Measurements from ENCODE around the gene ACAP2.

The ACAP2 gene

GRCh38 chr3:195450731-195451229 is 8.0 kb upstream of the ACAP2 start:
- Histone ChIP-seq H3K79me2 (ENCODE audit: control insufficient read depth, insufficient read depth, low read length) (no peaks in the 10 kb centered on the region), H3K9ac (ENCODE audit: low read length) (no peak overlapping the region), H2BK5ac (ENCODE audit: low read length) (no peak overlapping the region), H3K36me3 (ENCODE audit: control insufficient read depth, insufficient read depth, low read length) (no peaks in the 10 kb centered on the region), H3K4me2 (ENCODE audit: low read length) (no peak overlapping the region), H2BK120ac (ENCODE audit: low read depth, low read length) (no peak overlapping the region), H3K4ac (ENCODE audit: low read depth, low read length) (no peak overlapping the region), H3K56ac (ENCODE audit: low read length) (no peak overlapping the region), H3K4me1 (ENCODE audit: control insufficient read depth, low read depth, low read length) (peaks cover 2% of the 10 kb centered on the region), H3K79me1 (ENCODE audit: low read length) (no peaks in the 10 kb centered on the region), H3K23ac (ENCODE audit: low read length) (no peak overlapping the region), H3K27ac (ENCODE audit: low read depth, low read length) (no peak overlapping the region), H4K5ac (ENCODE audit: low read length) (no peak overlapping the region), H3K18ac (ENCODE audit: low read length) (no peak overlapping the region), H2BK15ac (replicated peaks; ENCODE audit: low read depth) (no peak overlapping the region), H4K8ac (ENCODE audit: low read depth, low read length) (no peak overlapping the region), H2AK5ac (ENCODE audit: low read length) (no peak overlapping the region), H3K4me3 (ENCODE audit: low read length) (no peak overlapping the region), H3K27me3 (ENCODE audit: insufficient read depth, low read length, poor library complexity) (no peaks in the 10 kb centered on the region)
- no CpG with 5 or more reads among the region's 5 CpGs for WGBS (ENCODE audit: extremely low coverage, insufficient coverage, low lambda C conversion rate)
- no peak for DNase-seq

GRCh38 chr3:195448205-195448875 is 5.5 kb upstream of the ACAP2 start:
- H2AK5ac ChIP-seq (ENCODE audit: low read length), result no peak overlapping the region
- H3K79me2 ChIP-seq (ENCODE audit: control insufficient read depth, insufficient read depth, low read length), result no peaks in the 10 kb centered on the region
- H3K23ac ChIP-seq (ENCODE audit: low read length), result no peak overlapping the region
- no peak overlapping the region for H3K27ac ChIP-seq (ENCODE audit: low read depth, low read length)
- H2BK15ac ChIP-seq (replicated peaks; ENCODE audit: low read depth), result no peak overlapping the region
- no peak overlapping the region for H3K18ac ChIP-seq (ENCODE audit: low read length)
- no peak overlapping the region for H2BK120ac ChIP-seq (ENCODE audit: low read depth, low read length)
- H3K4me1 ChIP-seq (ENCODE audit: control insufficient read depth, low read depth, low read length), result peaks cover 5% of the 10 kb centered on the region
- peak; percentile 32 for DNase-seq
- H4K8ac ChIP-seq (ENCODE audit: low read depth, low read length), result no peak overlapping the region
- H3K4me2 ChIP-seq (ENCODE audit: low read length), result no peak overlapping the region
- H3K4me3 ChIP-seq (ENCODE audit: low read length), result no peak overlapping the region
- no peak overlapping the region for H3K4ac ChIP-seq (ENCODE audit: low read depth, low read length)
- no peak overlapping the region for H4K5ac ChIP-seq (ENCODE audit: low read length)
- WGBS (ENCODE audit: extremely low coverage, insufficient coverage, low lambda C conversion rate), result no CpG with 5 or more reads among the region's 12 CpGs
- no peaks in the 10 kb centered on the region for H3K79me1 ChIP-seq (ENCODE audit: low read length)
- H2BK5ac ChIP-seq (ENCODE audit: low read length), result no peak overlapping the region
- H3K27me3 ChIP-seq (ENCODE audit: insufficient read depth, low read length, poor library complexity), result no peaks in the 10 kb centered on the region
- no peaks in the 10 kb centered on the region for H3K36me3 ChIP-seq (ENCODE audit: control insufficient read depth, insufficient read depth, low read length)
- no peak overlapping the region for H3K56ac ChIP-seq (ENCODE audit: low read length)
- no peak overlapping the region for H3K9ac ChIP-seq (ENCODE audit: low read length)

- H3K4me3 ChIP-seq (ENCODE audit: low read length), result no peak overlapping the region
- H2BK5ac ChIP-seq (ENCODE audit: low read length), result no peak overlapping the region
- H3K4ac ChIP-seq (ENCODE audit: low read depth, low read length), result no peak overlapping the region
- no peak overlapping the region for H4K5ac ChIP-seq (ENCODE audit: low read length)
- H3K18ac ChIP-seq (ENCODE audit: low read length), result no peak overlapping the region
- no peak overlapping the region for H4K8ac ChIP-seq (ENCODE audit: low read depth, low read length)
- H3K4me2 ChIP-seq (ENCODE audit: low read length), result no peak overlapping the region
- no peaks in the 10 kb centered on the region for H3K79me1 ChIP-seq (ENCODE audit: low read length)
- H2AK5ac ChIP-seq (ENCODE audit: low read length), result no peak overlapping the region
- no peak for DNase-seq
- no peaks in the 10 kb centered on the region for H3K27me3 ChIP-seq (ENCODE audit: insufficient read depth, low read length, poor library complexity)
- no peak overlapping the region for H3K9ac ChIP-seq (ENCODE audit: low read length)
- H3K56ac ChIP-seq (ENCODE audit: low read length), result no peak overlapping the region
- no peak overlapping the region for H2BK120ac ChIP-seq (ENCODE audit: low read depth, low read length)
- no peak overlapping the region for H3K23ac ChIP-seq (ENCODE audit: low read length)
- no peak overlapping the region for H3K27ac ChIP-seq (ENCODE audit: low read depth, low read length)
- H3K36me3 ChIP-seq (ENCODE audit: control insufficient read depth, insufficient read depth, low read length), result no peaks in the 10 kb centered on the region
- no CpG with 5 or more reads among the region's 6 CpGs for WGBS (ENCODE audit: extremely low coverage, insufficient coverage, low lambda C conversion rate)
- no peaks in the 10 kb centered on the region for H3K79me2 ChIP-seq (ENCODE audit: control insufficient read depth, insufficient read depth, low read length)
- no peak overlapping the region for H2BK15ac ChIP-seq (replicated peaks; ENCODE audit: low read depth)
- peaks cover 5% of the 10 kb centered on the region for H3K4me1 ChIP-seq (ENCODE audit: control insufficient read depth, low read depth, low read length)
These were observed 4.4 kb upstream of the ACAP2 start for GRCh38 chr3:195447201-195447600.

GRCh38 chr3:195446359-195446758 is 3.5 kb upstream of the ACAP2 start:
- Histone ChIP-seq H3K79me2 (ENCODE audit: control insufficient read depth, insufficient read depth, low read length) (peaks cover 7% of the 10 kb centered on the region), H2BK5ac (ENCODE audit: low read length) (peak overlapping the region; percentile 62), H4K8ac (ENCODE audit: low read depth, low read length) (no peak overlapping the region), H3K4me1 (ENCODE audit: control insufficient read depth, low read depth, low read length) (peaks cover 5% of the 10 kb centered on the region), H2BK120ac (ENCODE audit: low read depth, low read length) (no peak overlapping the region), H3K9ac (ENCODE audit: low read length) (no peak overlapping the region), H3K4me3 (ENCODE audit: low read length) (no peak overlapping the region), H3K18ac (ENCODE audit: low read length) (no peak overlapping the region), H2AK5ac (ENCODE audit: low read length) (no peak overlapping the region), H3K23ac (ENCODE audit: low read length) (no peak overlapping the region), H3K4me2 (ENCODE audit: low read length) (no peak overlapping the region), H3K27me3 (ENCODE audit: insufficient read depth, low read length, poor library complexity) (no peaks in the 10 kb centered on the region), H3K56ac (ENCODE audit: low read length) (no peak overlapping the region), H2BK15ac (replicated peaks; ENCODE audit: low read depth) (no peak overlapping the region), H3K79me1 (ENCODE audit: low read length) (peaks cover 6% of the 10 kb centered on the region), H3K27ac (ENCODE audit: low read depth, low read length) (no peak overlapping the region), H4K5ac (ENCODE audit: low read length) (no peak overlapping the region), H3K4ac (ENCODE audit: low read depth, low read length) (no peak overlapping the region), H3K36me3 (ENCODE audit: control insufficient read depth, insufficient read depth, low read length) (no peaks in the 10 kb centered on the region)
- WGBS (ENCODE audit: extremely low coverage, insufficient coverage, low lambda C conversion rate), result no CpG with 5 or more reads among the region's 3 CpGs
- DNase-seq, result peak; percentile 88

- Histone ChIP-seq H3K36me3 (ENCODE audit: control insufficient read depth, insufficient read depth, low read length) (no peaks in the 10 kb centered on the region), H3K4me1 (ENCODE audit: control insufficient read depth, low read depth, low read length) (peaks cover 7% of the 10 kb centered on the region), H3K4me3 (ENCODE audit: low read length) (no peak overlapping the region), H3K27ac (ENCODE audit: low read depth, low read length) (no peak overlapping the region), H2AK5ac (ENCODE audit: low read length) (no peak overlapping the region), H3K79me2 (ENCODE audit: control insufficient read depth, insufficient read depth, low read length) (peaks cover 10% of the 10 kb centered on the region), H3K4me2 (ENCODE audit: low read length) (no peak overlapping the region), H4K8ac (ENCODE audit: low read depth, low read length) (no peak overlapping the region), H3K56ac (ENCODE audit: low read length) (peak overlapping the region; percentile 0), H3K23ac (ENCODE audit: low read length) (no peak overlapping the region), H3K79me1 (ENCODE audit: low read length) (peaks cover 8% of the 10 kb centered on the region), H4K5ac (ENCODE audit: low read length) (no peak overlapping the region), H3K9ac (ENCODE audit: low read length) (no peak overlapping the region), H3K18ac (ENCODE audit: low read length) (no peak overlapping the region), H3K27me3 (ENCODE audit: insufficient read depth, low read length, poor library complexity) (no peaks in the 10 kb centered on the region), H2BK15ac (replicated peaks; ENCODE audit: low read depth) (no peak overlapping the region), H2BK5ac (ENCODE audit: low read length) (peak overlapping the region; percentile 62), H3K4ac (ENCODE audit: low read depth, low read length) (no peak overlapping the region), H2BK120ac (ENCODE audit: low read depth, low read length) (no peak overlapping the region)
- no CpG with 5 or more reads among the region's 2 CpGs for WGBS (ENCODE audit: extremely low coverage, insufficient coverage, low lambda C conversion rate)
- DNase-seq, result no peak
These were observed 3.1 kb upstream of the ACAP2 start for GRCh38 chr3:195445885-195446284.
